PC-9 (cell line): ENCODE results near the gene CNN3. TPM values are rescaled to one million over a fixed set of nuclear protein-coding genes. Genes with fewer than 3 reads are reported as not detected.

Source experiments
- BruUV-seq: library from RNA; stranded (reverse); fragments of 400-500 nt; replicated peaks from 2 replicates; lab custom pipeline; 2021; lab: Mats Ljungman, UMichigan
- CTCF ChIA-PET: fragments of 300-600 bp; sonication (Branson Sonifier 250); formaldehyde crosslinking; loops from one replicate; lab custom pipeline; 2022; ENCODE audit warnings: antibody characterized with exemption; lab: Charles Lee
- POLR2A ChIA-PET: fragments of 300-600 bp; sonication (Branson Sonifier 250); formaldehyde crosslinking; loops from one replicate; lab custom pipeline; 2022; ENCODE audit warnings: antibody characterized with exemption; ENCODE audit not compliant: unreplicated experiment; lab: Charles Lee
- DNase-seq, 2 experiments: peaks; one replicate each; pipeline versions ENCODE4 v3.0.0 to v3.0.0-alpha.2; 2015 to 2022; ENCODE audit warnings: mixed read lengths in 1 of 2
- H2AFZ ChIP-seq: fragments of 200-600 bp; sonication (generic); 2 replicates; pipeline ENCODE4 v1.8.1; 2017; ENCODE audit warnings: antibody characterized with exemption
- H3F3A ChIP-seq: fragments of 200-600 bp; sonication (generic); 2 replicates; pipeline ENCODE4 v1.8.1; 2017; ENCODE audit warnings: antibody characterized with exemption, mild to moderate bottlenecking, low read depth; ENCODE audit not compliant: insufficient read depth
- H3K27ac ChIP-seq: fragments of 200-600 bp; sonication (generic); 2 replicates; pipeline ENCODE4 v1.6.1; 2016; ENCODE audit warnings: mixed run types
- H3K27me3 ChIP-seq: fragments of 200-600 bp; sonication (generic); 2 replicates; pipeline ENCODE4 v1.6.1; 2016; ENCODE audit warnings: low read depth, mixed run types; ENCODE audit not compliant: insufficient read depth
- H3K36me3 ChIP-seq: fragments of 200-600 bp; sonication (generic); 2 replicates; pipeline ENCODE4 v1.6.1; 2016; ENCODE audit warnings: low read depth, mixed run types
- H3K4me1 ChIP-seq: fragments of 200-600 bp; sonication (generic); replicated peaks from 2 replicates; pipeline ENCODE4 v1.6.1; 2016; ENCODE audit warnings: mixed run types; ENCODE audit not compliant: insufficient read depth
- H3K4me2 ChIP-seq: fragments of 200-600 bp; sonication (generic); 2 replicates; pipeline ENCODE4 v1.6.1; 2017; ENCODE audit warnings: mixed run types
- H3K4me3 ChIP-seq: fragments of 200-600 bp; sonication (generic); 2 replicates; pipeline ENCODE4 v1.6.1; 2016; ENCODE audit warnings: mixed run types
- H3K79me2 ChIP-seq: fragments of 200-600 bp; sonication (generic); 2 replicates; pipeline ENCODE4 v1.6.1; 2017; ENCODE audit warnings: low read depth, mixed run types
- H3K9me2 ChIP-seq: fragments of 200-600 bp; sonication (generic); 2 replicates; pipeline ENCODE4 v1.8.1; 2017; ENCODE audit warnings: mild to moderate bottlenecking; ENCODE audit not compliant: insufficient read depth
- H3K9me3 ChIP-seq: fragments of 200-600 bp; sonication (generic); 2 replicates; pipeline ENCODE4 v1.8.1; 2016; ENCODE audit warnings: low read depth; ENCODE audit not compliant: insufficient read depth
- H4K20me1 ChIP-seq: fragments of 200-600 bp; sonication (generic); 2 replicates; pipeline ENCODE4 v1.8.1; 2017; ENCODE audit not compliant: insufficient read depth
- CTCF ChIP-seq: fragments of 200-600 bp; sonication (generic); conservative IDR thresholded peaks from 2 replicates; pipeline ENCODE4 v1.6.1; 2017; ENCODE audit warnings: mixed run types, antibody characterized with exemption, mild to moderate bottlenecking, moderate library complexity
- EZH2 ChIP-seq: fragments of 200-600 bp; sonication (generic); IDR thresholded peaks from 2 replicates; pipeline ENCODE4 v1.8.0; 2017; ENCODE audit warnings: antibody characterized with exemption, low read depth
- intact Hi-C: fragments of 100-400 bp; cut with micrococcal nuclease; formaldehyde crosslinking; loops from one replicate; pipeline ENCODE4 v1.10.0; 2022; ENCODE audit not compliant: unreplicated experiment
- total RNA-seq: library from RNA; stranded (reverse); gene quantifications from 2 replicates; pipeline ENCODE4 v1.2.3, GENCODE V29; 2021

The CNN3 gene
- total RNA-seq, 1 experiment from 2014 or later: 135 TPM

- Histone ChIP-seq H3K4me2 (no peak overlapping the region), H3K9me3 (no peaks in the 10 kb centered on the region), H3K27ac (no peak overlapping the region), H3K4me3 (no peak overlapping the region), H3K36me3 (no peaks in the 10 kb centered on the region), H3K27me3 (no peaks in the 10 kb centered on the region), H3K4me1 (0 out of 2 replicates have a peak, but pooled peaks cover 3% of the 10 kb centered on the region), H4K20me1 (no peaks in the 10 kb centered on the region), H3K79me2 (no peaks in the 10 kb centered on the region), H2AFZ (no peak overlapping the region), H3K9me2 (no peaks in the 10 kb centered on the region), H3F3A (no peaks in the 10 kb centered on the region; the same call in 1 of the 2 replicates)
- intact Hi-C loops: no loop called here
- ChIA-PET CTCF (no interaction called here), POLR2A (no interaction called here)
- DNase-seq: no peak
- no peak for TF ChIP-seq EZH2
- TF ChIP-seq CTCF: no peak
- BruUV-seq: no TSS peak
Measured at GRCh38 chr1:94883691-94884090, 43.2 kb downstream of the CNN3 start.

GRCh38 chr1:94878329-94878728 lies 48.6 kb downstream of the CNN3 start:
- no peaks in the 10 kb centered on the region for H3K4me1 ChIP-seq
- peaks cover 5% of the 10 kb centered on the region; the same call in 1 of the 2 replicates for H3K9me3 ChIP-seq
- no peak for DNase-seq
- ChIA-PET POLR2A (no interaction called here), CTCF (no interaction called here)
- no peaks in the 10 kb centered on the region for H3K27me3 ChIP-seq
- H3K36me3 ChIP-seq: no peaks in the 10 kb centered on the region
- H3F3A ChIP-seq: no peaks in the 10 kb centered on the region
- H3K4me3 ChIP-seq: no peak overlapping the region
- BruUV-seq: no TSS peak
- no peaks in the 10 kb centered on the region for H4K20me1 ChIP-seq
- H2AFZ ChIP-seq: no peak overlapping the region
- H3K4me2 ChIP-seq: no peak overlapping the region
- intact Hi-C loops: no loop called here
- H3K79me2 ChIP-seq: no peaks in the 10 kb centered on the region
- TF ChIP-seq CTCF: no peak
- TF ChIP-seq EZH2: no peak
- H3K27ac ChIP-seq: no peak overlapping the region
- no peaks in the 10 kb centered on the region for H3K9me2 ChIP-seq

GRCh38 chr1:94876362-94876761 lies 50.5 kb downstream of the CNN3 start:
- no peaks in the 10 kb centered on the region for H3K4me1 ChIP-seq
- no peak for DNase-seq
- no peaks in the 10 kb centered on the region for H4K20me1 ChIP-seq
- BruUV-seq: no TSS peak
- no peaks in the 10 kb centered on the region for H3F3A ChIP-seq
- CTCF ChIA-PET: no interaction called here
- H3K27ac ChIP-seq: no peak overlapping the region
- H2AFZ ChIP-seq: no peak overlapping the region
- intact Hi-C loops: no loop called here
- H3K36me3 ChIP-seq: no peaks in the 10 kb centered on the region
- no peaks in the 10 kb centered on the region for H3K79me2 ChIP-seq
- no peak overlapping the region for H3K4me2 ChIP-seq
- H3K27me3 ChIP-seq: no peaks in the 10 kb centered on the region
- H3K4me3 ChIP-seq: no peak overlapping the region
- no peaks in the 10 kb centered on the region for H3K9me2 ChIP-seq
- H3K9me3 ChIP-seq: peaks cover 5% of the 10 kb centered on the region; the same call in 1 of the 2 replicates
- TF ChIP-seq CTCF (no peak), EZH2 (no peak)
- POLR2A ChIA-PET: interaction anchor here (0.6 kb wide), 1 partner anchor 12 kb away, joined by 4 read pairs; no protein-coding TSS in a partner anchor
